NCI-H2196 treated with DMSO at 0.1 percent for 48 hours (cell line): ENCODE measurements around the gene ODC1.
"Not testable (repeated sequence)": the region's sequence is repeated elsewhere in the genome, so short reads cannot be mapped to it uniquely, and the experiment has no call there.

Source experiments
- DNase-seq: peaks from one replicate; lab custom pipeline; 2025; ENCODE audit not compliant: unreplicated experiment; lab: John Stamatoyannopoulos, UW

ODC1 gene

DNA sequence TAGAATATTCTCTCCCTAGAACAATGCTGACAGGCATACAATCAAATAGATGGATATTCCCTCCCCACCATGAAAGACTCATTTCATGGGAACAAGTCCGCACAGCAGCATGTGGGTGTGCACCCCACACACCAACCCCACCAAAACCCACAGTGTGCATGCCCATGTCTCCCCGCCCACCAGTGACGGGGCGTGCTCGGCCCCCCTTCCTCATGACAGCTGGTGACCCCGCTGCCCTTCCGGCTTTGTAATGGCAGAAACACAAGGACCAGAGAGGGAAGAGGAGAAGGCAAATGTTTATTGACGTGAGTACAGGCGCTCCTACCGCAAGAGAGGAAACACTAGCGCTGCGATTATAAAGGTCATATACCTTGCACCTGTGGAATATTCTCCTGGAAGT is 30.8 kb upstream of the ODC1 start:
- no peak for DNase-seq

DNA sequence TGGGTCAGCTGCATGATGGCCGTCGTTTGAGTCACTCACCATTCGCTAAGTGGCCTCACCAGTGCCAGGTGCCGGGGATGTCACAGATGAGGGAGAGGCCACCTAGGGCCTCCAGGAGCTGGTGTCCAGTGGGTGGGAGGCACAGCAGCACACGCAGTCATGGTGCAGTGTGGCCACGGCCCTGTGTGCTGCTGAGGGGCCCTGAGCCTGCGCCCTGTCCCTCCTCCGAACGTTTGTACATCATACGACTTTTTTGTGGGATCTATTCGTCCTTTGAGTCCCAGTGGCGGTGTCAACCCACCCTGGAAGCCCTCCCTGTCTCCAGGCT is 30.1 kb upstream of the ODC1 start:
- no peak for DNase-seq

DNA sequence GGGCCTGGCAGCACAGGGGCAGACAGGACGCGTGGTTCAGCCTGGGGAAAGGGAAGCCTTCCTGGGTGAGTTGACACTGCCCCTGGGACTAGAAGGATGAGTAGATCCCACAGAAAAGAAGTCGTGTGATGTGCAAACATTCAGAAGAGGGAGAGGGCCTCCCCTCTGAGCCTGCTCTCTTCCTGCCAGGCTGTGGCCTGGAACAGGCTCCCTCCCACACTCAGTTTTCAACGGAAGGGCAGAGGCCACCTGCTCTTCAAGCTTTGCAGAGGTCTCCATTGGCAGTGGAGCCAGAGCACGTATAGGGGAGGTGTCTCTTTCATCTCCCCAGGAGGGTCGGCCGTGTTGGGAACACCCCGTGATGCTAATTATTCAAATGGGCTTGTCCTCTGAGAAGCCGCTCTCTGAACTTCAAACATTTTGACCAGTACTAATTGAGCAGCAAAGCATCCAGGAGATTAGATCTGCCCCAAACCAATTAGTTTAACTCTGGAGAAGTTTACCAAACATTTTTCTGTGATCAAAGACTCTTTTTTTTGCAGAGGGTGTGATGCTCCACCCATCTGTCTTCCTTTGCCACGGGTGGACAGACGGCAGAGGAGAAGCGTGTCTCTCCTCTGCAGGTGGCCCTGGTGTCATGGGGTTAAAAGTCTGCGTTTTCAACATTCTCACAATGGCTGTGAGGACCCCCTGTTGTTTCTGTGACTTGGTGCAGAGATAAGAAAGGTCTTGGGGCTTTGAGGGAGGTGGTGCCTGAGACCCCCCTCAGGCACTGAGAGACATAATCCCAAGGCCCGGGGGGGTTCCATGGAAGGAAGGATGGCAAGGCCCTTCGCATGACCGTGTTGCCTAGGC is 29.5 kb upstream of the ODC1 start:
- DNase-seq, result no peak

DNA sequence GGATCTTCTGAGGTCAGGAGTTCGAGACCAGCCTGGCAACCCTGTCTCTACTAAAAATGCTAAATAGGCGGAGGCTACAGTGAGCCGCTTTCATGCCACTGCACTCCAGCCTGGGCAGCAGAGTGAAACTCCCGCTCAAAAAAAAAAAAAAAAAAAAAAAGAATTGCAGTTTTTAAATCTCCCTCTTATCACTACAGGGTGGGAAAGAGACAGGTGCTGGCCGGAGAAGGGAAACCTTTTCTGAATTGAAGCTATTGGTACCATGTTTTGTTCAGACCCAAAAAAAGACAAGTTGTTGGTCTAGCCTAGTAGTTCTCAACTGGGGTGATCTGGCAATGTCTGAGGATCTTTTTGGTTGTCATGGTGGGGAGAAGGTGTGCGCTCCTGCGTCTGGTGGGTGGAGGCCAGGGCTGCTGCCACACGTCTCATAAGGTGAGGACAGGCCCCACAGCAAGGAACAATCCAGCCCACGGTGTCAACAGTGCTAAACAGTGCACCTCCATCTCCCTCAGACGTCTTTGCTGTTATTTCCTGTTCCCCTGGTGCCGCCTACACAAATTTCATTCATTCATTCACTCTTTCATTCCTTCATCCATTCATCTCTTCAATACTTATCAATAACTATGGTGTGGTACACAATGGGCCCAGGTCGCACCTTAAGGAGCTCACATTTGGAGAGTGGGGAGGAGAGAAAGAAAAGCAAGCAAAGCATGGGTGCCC is 28.8 kb upstream of the ODC1 start:
- no peak for DNase-seq

DNA sequence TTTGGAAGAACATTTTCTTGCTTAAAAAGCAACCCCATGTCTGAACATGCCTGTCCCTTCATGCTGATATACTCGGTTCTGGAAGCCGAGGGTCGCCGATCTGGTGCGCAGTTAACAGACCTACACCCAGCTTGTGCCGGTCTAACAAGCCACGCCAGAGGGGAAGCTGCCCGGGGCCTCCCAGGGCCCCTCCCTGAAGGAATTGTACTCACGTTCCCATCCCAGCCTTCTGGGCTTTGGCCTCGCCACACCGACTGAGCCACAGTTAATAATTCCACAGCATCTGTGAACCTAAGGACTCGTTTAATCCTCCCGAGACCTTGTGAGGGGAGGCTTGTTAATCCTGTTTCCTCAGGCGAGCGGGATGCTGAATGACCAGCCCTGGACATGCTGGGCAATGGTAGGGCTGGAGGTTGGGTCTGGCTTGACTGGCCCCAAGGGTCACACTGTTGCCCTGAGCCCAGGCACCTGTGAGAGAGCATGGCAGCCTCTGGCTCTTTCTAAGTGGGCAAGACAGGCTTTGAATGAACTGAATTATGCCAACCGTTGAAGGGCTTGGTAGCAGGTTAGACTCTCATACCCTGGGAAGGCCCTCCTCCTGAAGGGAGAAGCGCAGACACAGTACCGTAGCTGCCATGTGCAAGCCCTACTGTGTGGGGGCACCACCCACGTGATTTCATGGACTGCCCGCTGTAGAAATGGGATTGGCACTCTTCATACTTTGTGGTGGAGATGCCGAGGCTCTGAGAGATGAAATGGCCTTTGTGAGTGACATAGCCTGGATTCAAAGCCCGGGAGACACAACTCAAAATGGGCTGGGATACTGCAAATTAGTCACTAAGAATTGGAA is 27.9 kb upstream of the ODC1 start:
- no peak for DNase-seq

DNA sequence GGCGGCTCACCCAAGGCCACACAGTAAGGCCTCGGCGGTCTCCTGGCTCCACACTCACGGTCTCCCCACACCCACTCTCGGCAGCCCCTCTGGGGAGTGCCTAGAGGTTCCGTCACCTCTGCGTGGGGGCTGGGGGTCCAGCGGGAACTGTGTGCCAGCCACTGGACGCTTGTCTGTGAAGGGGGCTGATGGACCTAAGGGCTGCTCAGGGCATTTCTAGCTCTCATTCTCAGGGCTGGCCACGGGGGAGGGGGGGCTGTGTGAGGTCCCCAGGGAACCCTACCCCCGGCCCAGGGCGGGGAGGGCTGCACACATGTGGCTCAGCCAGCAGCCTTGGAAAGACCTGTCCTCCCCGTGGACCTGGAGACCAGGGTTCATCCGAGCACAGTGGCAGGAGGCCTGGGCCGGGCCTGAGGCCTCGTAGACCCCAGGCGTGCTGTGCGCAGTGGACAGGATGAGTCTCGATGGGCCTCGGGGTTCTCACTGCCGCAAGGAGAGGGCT is 27.1 kb upstream of the ODC1 start:
- no peak for DNase-seq

DNA sequence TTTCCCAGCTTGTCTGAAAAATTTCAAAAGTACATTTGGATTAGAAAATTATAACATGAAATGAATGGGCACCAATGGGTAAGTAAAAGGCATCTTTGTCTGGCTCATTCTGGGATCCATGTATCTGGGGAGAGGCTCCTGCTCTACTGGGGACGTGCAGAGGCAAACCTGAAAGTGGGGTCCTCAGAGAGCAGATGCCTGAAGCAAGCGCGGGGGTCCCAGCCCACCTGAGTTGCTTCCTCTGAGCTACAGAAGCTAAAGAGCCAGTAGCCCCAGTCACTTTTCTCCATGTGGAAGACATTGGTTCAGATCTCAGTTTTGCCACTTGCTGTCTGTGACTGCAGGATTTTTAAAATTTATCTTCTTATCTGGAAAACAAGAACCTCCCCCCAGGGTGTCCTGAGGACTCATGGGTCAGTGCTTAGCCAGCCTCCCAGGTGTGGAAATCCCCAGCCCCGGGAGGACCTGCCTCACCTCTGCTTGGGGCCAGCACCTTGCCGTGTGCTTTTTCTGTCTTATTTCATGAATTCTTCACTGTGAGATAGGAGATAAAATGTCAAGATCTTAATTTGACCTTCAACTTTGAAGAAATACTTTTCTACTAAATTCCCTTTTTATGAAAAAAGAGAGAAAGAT is 25.1 kb upstream of the ODC1 start:
- DNase-seq, result no peak

DNA sequence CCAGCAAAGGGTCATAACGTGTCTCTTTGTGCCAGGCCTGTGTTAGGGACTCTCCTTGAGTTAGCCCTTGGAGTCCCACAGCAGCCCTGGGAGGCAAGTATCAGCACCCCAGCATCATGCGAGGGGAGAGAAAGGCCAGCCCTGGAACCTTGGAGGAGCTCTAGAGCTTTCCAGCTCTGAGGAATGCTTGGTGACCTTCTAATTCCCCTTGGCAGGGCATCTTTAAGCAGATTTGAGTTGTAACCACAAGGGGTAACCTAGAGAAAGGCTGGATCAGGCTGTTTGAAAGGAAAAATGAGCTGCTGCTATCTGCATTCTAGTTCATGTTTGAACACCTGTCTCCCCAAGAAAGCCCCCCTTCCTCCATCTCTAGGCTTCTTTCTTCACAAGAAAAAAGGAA is 23.8 kb upstream of the ODC1 start:
- DNase-seq, result no peak

DNA sequence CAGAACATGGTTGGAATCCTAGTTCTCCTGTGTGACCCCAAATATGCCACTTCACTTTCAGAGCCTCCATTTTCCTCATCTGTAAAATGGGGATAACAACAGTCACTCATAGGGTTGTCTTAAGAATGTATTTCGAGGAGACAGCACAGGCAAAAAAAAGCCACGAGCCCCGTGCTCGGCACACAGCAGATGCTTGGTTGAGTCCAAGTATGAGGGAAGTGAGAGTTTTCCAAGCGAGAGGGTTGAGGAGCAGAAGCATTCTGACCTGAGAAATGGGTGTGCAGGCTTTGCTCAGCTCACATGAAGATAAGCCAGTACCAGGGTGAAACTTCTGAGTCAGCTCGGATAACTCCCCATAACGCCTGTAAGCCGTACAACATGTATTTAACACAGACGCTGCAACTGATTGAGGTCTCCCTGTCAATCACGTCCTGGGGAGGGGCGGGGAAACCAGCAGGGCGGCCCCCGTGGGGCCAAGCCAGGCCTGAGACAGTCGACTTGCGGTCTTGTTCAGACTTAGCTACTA is 23.0 kb upstream of the ODC1 start:
- DNase-seq, result no peak

DNA sequence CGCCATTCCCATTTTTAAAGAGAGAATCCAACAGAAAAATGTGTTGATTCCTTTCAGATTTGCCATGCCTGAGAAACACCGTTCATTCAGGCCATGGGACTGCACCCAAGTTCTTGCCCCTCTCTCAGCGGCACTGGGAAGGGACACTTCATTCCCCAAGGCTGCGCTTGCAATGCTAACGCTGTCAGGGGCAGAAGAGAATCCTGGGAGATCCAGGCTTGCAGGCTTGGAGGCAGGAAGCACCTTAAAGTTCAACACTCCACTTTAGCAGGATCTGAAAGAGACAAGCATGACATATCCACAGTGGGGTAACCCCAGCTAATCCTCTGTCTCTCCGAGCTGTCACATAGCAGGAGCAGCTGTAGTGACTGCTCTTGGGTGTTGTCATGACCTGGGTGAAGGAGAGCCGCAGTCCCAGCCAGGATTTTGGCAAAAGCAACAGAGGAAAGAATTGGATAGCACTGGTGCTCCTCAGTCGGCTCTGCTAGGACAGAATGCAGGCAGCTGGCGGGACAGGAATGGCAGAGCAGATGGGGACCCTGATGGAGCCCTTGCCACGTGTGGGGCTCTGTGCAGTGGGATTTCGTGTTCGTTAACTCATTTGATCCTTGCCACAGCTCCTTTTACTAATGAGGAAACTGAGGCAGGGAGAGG is 22.0 kb upstream of the ODC1 start:
- DNase-seq, result no peak

DNA sequence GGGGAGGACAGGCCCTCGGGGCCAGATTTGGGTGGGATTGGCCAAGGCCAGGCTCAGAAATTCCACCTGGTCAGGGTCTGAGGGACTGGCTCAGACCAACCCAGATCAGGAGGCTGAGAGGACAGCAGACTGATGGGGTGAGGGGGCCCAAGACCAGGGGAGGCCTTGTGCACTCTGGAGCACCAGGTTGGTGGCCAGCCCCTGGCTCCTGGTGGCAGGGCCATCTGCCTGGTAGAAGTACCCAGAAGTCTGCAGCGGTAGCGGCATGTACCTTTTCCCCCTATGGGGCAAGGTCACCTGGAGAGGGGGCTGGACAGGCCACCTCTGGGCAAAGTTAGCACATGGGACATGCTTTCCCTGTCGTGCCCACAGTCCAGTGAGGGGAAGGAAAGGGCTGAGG is 21.2 kb upstream of the ODC1 start:
- no peak for DNase-seq

DNA sequence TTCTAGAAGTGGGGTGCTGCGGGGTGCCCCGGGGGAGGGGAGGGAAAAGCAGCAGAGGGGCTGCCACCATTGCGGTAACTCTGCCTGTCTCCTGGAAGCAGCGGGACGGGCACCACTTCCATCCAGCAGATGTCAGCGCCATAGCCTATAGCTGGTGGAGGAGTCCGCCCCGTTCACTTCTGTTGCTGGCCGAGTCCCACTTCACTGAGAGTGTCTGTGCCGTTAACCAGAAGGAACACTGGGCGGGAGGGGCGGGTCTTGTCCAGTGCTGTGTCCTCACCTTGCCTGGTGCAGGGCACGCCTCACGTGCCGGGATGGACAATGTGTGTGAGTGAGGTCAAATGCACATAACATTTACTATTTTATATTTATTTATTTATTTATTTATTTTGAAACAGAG is 19.3 kb upstream of the ODC1 start:
- no peak for DNase-seq

DNA sequence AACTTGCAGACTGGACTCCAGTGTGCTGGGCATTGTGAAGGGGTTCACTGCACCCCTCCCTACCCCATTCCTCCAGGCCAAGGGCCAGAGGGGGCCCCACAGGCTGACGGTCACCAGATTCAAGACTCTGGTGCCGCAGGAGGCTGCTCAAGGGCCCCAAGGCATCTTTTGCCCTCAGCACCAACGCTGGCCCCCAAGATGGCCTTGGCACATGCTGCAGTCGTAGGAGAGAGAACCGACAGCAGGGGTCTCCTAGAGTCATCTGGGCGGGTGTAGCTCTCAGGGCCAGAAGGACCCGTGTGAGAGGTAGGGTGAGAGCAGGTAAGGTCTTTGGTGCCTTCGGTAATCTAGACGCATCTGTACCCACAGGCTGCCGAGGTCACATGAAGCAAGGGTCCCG is 18.7 kb upstream of the ODC1 start:
- DNase-seq, result no peak

DNA sequence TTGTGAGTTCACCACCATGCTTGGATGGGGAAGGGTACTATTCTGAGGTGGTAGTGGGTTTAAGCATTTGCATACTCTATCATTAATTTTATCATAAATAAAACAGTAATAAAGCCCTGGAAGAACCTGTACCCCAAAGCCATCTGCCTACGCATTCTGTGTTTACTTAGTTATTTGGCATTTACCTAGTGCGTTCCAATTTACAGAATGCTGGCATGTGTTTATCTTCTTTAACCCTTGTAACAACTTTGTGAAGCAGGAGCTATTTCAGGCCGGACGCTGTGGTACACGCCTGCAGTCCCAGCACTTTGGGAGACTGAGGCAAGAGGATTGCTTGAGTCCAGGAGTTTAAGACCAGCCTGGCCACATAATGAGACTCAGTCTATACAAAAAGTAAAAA is 17.8 kb upstream of the ODC1 start:
- no peak for DNase-seq

DNA sequence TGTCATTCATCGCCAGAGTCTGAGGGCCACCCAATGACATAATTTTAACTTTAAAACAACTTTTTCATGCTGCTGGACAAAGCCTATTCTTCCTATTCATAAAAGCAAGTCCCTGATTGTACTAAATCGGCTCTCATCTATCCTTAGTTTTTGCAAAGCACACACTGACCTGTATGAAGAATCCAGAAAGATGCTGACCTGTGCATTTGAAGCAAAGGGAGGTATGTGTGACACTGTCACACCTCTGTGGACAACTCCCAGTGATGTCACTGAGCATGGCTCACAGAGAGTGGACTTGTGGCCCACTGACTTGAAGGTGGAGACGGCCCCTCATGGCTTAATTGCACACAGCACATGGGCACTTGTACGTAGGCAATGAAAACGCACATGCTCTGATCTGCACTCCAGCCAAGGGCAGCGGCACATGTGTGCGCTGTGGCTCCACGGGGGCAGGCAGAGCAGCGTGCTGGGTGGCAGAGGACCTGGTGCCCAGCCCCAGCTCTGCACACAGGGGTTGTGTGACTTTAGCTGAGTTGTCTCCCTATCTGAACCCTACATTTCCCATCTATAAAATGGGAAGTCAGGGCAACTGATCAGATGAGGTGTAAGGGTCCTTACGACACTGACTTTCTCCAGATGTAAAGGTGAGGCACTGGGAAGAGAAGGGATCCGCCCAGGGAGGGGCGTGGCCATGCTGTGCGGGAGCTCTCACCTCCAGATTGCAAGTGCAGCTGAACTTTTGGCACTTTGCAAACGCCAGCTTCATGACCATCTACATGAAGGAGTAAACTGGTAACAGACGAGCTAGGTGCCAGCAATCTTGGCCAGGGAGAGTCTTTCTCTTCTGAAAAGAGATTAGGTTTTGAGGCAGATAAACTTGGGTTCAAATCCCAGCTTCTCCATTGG is 14.3 kb upstream of the ODC1 start:
- no peak for DNase-seq

DNA sequence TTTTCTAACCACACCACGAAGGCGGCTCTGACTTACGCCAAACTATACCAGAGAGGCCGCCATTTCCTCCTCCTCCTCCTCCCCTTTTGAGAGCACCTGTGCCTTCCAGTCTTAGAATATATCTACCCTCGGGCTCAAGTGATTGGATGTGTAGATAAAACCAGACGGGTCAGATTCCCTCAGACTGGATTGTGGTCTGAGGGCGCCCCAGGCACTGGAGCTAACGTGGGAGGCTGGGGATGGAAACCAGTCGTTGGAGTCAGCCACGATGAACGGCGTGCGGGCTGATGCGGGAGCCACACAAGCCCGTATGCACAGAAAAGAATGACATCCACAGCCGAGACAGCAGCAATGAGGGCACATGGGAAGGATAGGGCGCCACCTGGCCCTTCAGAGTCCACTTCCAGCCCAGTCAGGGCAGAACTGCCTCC is 12.3 kb upstream of the ODC1 start:
- DNase-seq, result no peak

DNA sequence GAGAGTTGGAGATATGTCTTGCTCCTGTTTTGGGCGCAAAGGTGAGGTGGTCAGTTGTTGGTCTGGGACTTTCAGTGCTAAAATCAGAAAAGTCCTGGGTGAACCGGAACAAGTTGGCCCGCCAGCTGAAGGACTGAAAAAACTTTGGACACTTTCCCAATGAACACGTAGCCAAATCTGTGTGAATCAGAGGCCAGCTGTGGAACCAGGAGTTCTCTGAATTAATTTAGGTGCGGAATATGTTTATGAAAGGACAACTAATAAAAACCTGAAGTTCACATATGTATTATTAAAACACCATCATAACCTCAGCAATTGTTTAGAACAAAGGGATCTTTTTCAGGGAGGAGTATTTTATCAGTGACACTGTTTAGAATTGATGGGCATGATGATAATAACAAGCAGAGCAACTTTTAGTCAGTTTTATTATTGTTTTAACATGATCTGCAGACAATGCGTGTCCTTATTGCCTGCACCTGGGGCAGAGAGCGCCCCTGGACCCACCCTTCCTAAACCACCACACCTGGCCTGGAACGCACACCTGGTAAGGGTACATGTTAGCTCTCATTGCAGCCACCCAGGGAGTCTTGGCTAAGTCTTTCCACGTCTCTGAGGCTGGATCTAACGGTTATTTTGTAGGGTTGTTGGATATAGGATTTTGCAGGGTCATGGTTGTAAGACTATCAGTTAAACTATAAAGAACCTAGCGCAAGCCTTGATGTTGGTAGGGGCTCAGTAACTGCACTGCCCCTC is 9.9 kb upstream of the ODC1 start:
- no peak for DNase-seq

DNA sequence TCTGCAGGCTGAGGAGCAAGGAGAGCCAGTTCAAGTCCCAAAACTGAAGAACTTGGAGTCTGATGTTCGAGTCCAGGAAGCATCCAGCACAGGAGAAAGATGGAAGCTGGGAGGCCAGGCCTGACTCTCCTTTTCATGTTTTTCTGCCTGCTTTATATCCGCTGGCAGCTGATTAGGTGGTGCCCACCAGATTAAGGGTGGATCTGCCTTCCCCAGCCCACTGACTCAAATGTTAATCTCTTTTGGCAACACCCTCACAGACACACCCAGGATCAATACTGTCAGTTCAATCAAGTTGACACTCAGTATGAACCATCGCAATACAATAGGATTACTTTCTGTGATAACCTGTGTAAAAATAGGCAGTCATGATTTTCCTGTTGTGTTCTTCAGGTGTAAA is 9.1 kb upstream of the ODC1 start:
- DNase-seq, result not testable (repeated sequence)

DNA sequence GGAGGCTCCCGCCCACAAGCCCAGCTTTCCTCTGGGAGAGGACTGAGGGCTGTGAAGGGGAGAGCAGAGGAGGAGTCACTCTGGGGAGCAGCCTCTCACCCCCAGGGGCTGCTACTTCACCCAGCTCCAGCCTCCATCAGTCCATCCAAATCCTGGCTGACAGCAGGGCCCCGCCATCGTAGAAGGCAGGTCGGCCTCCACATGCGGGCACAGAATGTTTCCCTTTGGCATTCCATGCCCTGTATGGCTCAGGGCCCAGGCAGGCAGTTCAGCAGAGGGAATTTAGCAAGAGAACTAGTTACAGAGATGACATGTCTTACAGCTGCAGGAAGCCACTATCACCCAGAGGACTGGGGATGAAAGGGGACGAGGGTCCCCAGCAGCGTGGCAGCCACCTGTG is 6.4 kb upstream of the ODC1 start:
- no peak for DNase-seq
